Liver (tissue), 9 donors: ENCODE results near the gene NAV2. TPM values are rescaled to one million over a fixed set of nuclear protein-coding genes. Genes with fewer than 3 reads are reported as not detected.

ENCODE experiments used
- DNase-seq: peaks from one replicate; pipeline ENCODE4 v3.0.0-alpha.2; 2017; ENCODE audit warnings: low spot score
- H3K27ac ChIP-seq, 2 donors: one replicate each; pipeline ENCODE4 v1.7.0; 2013; ENCODE audit warnings: inconsistent platforms in 2 of 2, low read length in 2 of 2, control low read depth in 1 of 2, low read depth in 1 of 2, mild to moderate bottlenecking in 1 of 2
- H3K27me3 ChIP-seq, 4 donors: one replicate each; pipeline versions ENCODE4 v1.6.1 to v1.7.0; 2013; ENCODE audit warnings: low read length in 3 of 4, inconsistent platforms in 1 of 4, mild to moderate bottlenecking in 1 of 4, moderate library complexity in 1 of 4; ENCODE audit not compliant: control insufficient read depth in 4 of 4, insufficient read depth in 4 of 4
- H3K36me3 ChIP-seq, 4 donors: one replicate each; pipeline versions ENCODE4 v1.6.1 to v1.7.0; 2013; ENCODE audit warnings: low read length in 3 of 4, mild to moderate bottlenecking in 3 of 4, low read depth in 1 of 4, moderate library complexity in 1 of 4; ENCODE audit not compliant: control insufficient read depth in 4 of 4, insufficient read depth in 3 of 4
- H3K4me1 ChIP-seq, 4 donors: one replicate each; pipeline versions ENCODE4 v1.6.1 to v1.7.0; 2013; ENCODE audit warnings: low read length in 3 of 4, mild to moderate bottlenecking in 3 of 4, moderate library complexity in 1 of 4; ENCODE audit not compliant: control insufficient read depth in 4 of 4, insufficient read depth in 4 of 4
- H3K4me3 ChIP-seq, 3 donors: one replicate each; pipeline versions ENCODE4 v1.6.1 to v1.7.0; 2013; ENCODE audit warnings: low read length in 3 of 3, control low read depth in 1 of 3, low read depth in 1 of 3, mild to moderate bottlenecking in 1 of 3
- H3K9ac ChIP-seq, 2 donors: one replicate each; pipeline ENCODE4 v1.7.0; 2013; ENCODE audit warnings: low read length in 2 of 2, mild to moderate bottlenecking in 2 of 2, moderate library complexity in 2 of 2, control low read depth in 1 of 2, low read depth in 1 of 2
- H3K9me3 ChIP-seq, 4 donors: one replicate each; pipeline versions ENCODE4 v1.6.1 to v1.7.0; 2013; ENCODE audit warnings: low read length in 3 of 4; ENCODE audit not compliant: control insufficient read depth in 4 of 4
- ATF3 ChIP-seq: IDR thresholded peaks from 2 replicates; pipeline ENCODE4 v1.6.1; 2016; ENCODE audit warnings: antibody characterized with exemption
- EGR1 ChIP-seq, 2 donors: IDR thresholded peaks; 2 replicates each; pipeline ENCODE4 v1.6.1; 2016 to 2018; ENCODE audit warnings: antibody characterized with exemption in 2 of 2, low read depth in 2 of 2
- FOXA1 ChIP-seq: IDR thresholded peaks from 2 replicates; pipeline ENCODE4 v1.6.1; 2016; ENCODE audit warnings: antibody characterized with exemption
- FOXA2 ChIP-seq: IDR thresholded peaks from 2 replicates; pipeline ENCODE4 v1.6.1; 2016; ENCODE audit warnings: antibody characterized with exemption
- GABPA ChIP-seq, 2 donors: IDR thresholded peaks in 1 of 2; conservative IDR thresholded peaks in 1 of 2; 2 replicates each; pipeline ENCODE4 v1.6.1; 2016; ENCODE audit warnings: antibody characterized with exemption in 2 of 2, mild to moderate bottlenecking in 1 of 2, moderate library complexity in 1 of 2
- HNF4A ChIP-seq, 2 donors: conservative IDR thresholded peaks; 2 replicates each; pipeline ENCODE4 v1.6.1; 2016; ENCODE audit warnings: antibody characterized with exemption in 2 of 2, mild to moderate bottlenecking in 2 of 2
- JUND ChIP-seq, 2 donors: IDR thresholded peaks; 2 replicates each; pipeline ENCODE4 v1.6.1; 2016; ENCODE audit warnings: antibody characterized with exemption in 2 of 2
- NR2F2 ChIP-seq: IDR thresholded peaks from 2 replicates; pipeline ENCODE4 v1.6.1; 2016; ENCODE audit warnings: antibody characterized with exemption
- RAD21 ChIP-seq, 2 donors: IDR thresholded peaks; 2 replicates each; pipeline ENCODE4 v1.6.1; 2016; ENCODE audit warnings: antibody characterized with exemption in 2 of 2, mild to moderate bottlenecking in 2 of 2
- RXRA ChIP-seq, 2 donors: IDR thresholded peaks; 2 replicates each; pipeline ENCODE4 v1.6.1; 2017 to 2018; ENCODE audit warnings: antibody characterized with exemption in 2 of 2, mild to moderate bottlenecking in 1 of 2
- SP1 ChIP-seq: IDR thresholded peaks from 2 replicates; pipeline ENCODE4 v1.6.1; 2018; ENCODE audit warnings: antibody characterized with exemption, mild to moderate bottlenecking
- TAF1 ChIP-seq: conservative IDR thresholded peaks from 2 replicates; pipeline ENCODE4 v1.6.1; 2016; ENCODE audit warnings: antibody characterized with exemption, mild to moderate bottlenecking
- YY1 ChIP-seq: IDR thresholded peaks from 2 replicates; pipeline ENCODE4 v1.6.1; 2016; ENCODE audit warnings: antibody characterized with exemption, mild to moderate bottlenecking
- WGBS: extraction: QIAGEN DNeasy Blood & Tissue Kit; methylation state at CpG from one replicate; pipeline ENCODE4 v1.1.7; 2013; 5-methylcytosine and 5-hydroxymethylcytosine counted together
- polyA plus RNA-seq, 2 donors: library from polyadenylated mRNA; stranded (reverse) in 1 of 2; unstranded in 1 of 2; fragments of 200-250 nt in 1 of 2; fragments of >200 nt in 1 of 2; fragmentation: Nextera tagmentation in 1 of 2; extraction: Ambion mirVana in 1 of 2; gene quantifications; one replicate each; pipeline versions ENCODE4 v1.2.1 to v1.2.3, GENCODE V29; 2013 to 2015
- total RNA-seq, 2 donors: library from RNA; depleted of rRNA; stranded (reverse); fragments of >200 nt; gene quantifications; one replicate each; pipeline ENCODE4 v1.2.3, GENCODE V29; 2014
- TF ChIP-seq, protein P1 (sequence below): fragments of 150-350 bp; IDR thresholded peaks from 2 replicates; pipeline ENCODE4 v1.5.1; 2017; ENCODE audit warnings: improper control_type of control experiment, low read depth, low read length; ENCODE audit not compliant: missing input control
- TF ChIP-seq, protein P2 (sequence below): IDR thresholded peaks from 2 replicates; pipeline ENCODE4 v1.6.1; 2016; ENCODE audit warnings: antibody characterized with exemption, mild to moderate bottlenecking
- TF ChIP-seq, protein P3 (sequence below): IDR thresholded peaks from 2 replicates; pipeline ENCODE4 v1.6.1; 2016; ENCODE audit warnings: antibody characterized with exemption
- donor health status: healthy.
- donor health status: healthy.
- donor health status: healthy.
- donor health status: healthy.
- donor health status: healthy.

The NAV2 gene
- total and polyA plus RNA-seq, 4 donors: 6.3 to 20.5 (median 11.6) TPM

DNA sequence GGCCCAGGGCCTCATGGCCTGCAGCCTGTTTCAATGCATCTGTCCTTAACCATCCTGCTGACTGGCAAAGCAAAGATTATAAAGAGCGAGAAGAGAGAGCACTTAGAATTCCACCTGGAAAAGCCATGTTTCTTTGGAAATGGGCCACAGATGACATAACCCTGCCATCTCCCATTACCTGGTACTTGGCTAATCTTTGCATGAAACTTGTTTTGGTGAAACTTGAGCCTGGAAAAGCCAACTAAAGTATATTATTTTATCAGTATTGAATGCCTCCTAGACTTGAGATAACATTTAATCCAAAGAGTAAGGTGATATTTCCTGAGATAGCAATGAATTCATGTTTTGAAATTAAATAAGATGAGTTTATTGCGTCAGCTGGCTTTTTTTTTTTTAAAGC, 72.6 kb downstream of the NAV2 start:
- no peak overlapping the region for H3K9ac ChIP-seq
- no peaks in the 10 kb centered on the region for H3K36me3 ChIP-seq
- peaks cover 2 to 7% (median 5%) of the 10 kb centered on the region in 4 donors for H3K4me1 ChIP-seq
- no peaks in the 10 kb centered on the region for H3K27me3 ChIP-seq
- DNase-seq: no peak
- TF ChIP-seq EGR1 (IDR thresholded peaks at IDR 0.05; ENCODE audit: low read depth in 2 of 2) (no peak), YY1 (no peak), RAD21 (IDR thresholded peaks at IDR 0.05) (no peak), TAF1 (no peak), GABPA (IDR thresholded peaks at IDR 0.05 in 1 of 2, conservative IDR thresholded peaks at IDR 0.05 in 1 of 2) (no peak), NR2F2 (no peak), JUND (IDR thresholded peaks at IDR 0.05) (no peak), RXRA (IDR thresholded peaks at IDR 0.05) (no peak), SP1 (no peak), FOXA2 (no peak), HNF4A (conservative IDR thresholded peaks at IDR 0.05) (no peak), FOXA1 (no peak), ATF3 (no peak)
- TF ChIP-seq, protein P1, sequence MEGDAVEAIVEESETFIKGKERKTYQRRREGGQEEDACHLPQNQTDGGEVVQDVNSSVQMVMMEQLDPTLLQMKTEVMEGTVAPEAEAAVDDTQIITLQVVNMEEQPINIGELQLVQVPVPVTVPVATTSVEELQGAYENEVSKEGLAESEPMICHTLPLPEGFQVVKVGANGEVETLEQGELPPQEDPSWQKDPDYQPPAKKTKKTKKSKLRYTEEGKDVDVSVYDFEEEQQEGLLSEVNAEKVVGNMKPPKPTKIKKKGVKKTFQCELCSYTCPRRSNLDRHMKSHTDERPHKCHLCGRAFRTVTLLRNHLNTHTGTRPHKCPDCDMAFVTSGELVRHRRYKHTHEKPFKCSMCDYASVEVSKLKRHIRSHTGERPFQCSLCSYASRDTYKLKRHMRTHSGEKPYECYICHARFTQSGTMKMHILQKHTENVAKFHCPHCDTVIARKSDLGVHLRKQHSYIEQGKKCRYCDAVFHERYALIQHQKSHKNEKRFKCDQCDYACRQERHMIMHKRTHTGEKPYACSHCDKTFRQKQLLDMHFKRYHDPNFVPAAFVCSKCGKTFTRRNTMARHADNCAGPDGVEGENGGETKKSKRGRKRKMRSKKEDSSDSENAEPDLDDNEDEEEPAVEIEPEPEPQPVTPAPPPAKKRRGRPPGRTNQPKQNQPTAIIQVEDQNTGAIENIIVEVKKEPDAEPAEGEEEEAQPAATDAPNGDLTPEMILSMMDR: no peak
- TF ChIP-seq, protein P2, sequence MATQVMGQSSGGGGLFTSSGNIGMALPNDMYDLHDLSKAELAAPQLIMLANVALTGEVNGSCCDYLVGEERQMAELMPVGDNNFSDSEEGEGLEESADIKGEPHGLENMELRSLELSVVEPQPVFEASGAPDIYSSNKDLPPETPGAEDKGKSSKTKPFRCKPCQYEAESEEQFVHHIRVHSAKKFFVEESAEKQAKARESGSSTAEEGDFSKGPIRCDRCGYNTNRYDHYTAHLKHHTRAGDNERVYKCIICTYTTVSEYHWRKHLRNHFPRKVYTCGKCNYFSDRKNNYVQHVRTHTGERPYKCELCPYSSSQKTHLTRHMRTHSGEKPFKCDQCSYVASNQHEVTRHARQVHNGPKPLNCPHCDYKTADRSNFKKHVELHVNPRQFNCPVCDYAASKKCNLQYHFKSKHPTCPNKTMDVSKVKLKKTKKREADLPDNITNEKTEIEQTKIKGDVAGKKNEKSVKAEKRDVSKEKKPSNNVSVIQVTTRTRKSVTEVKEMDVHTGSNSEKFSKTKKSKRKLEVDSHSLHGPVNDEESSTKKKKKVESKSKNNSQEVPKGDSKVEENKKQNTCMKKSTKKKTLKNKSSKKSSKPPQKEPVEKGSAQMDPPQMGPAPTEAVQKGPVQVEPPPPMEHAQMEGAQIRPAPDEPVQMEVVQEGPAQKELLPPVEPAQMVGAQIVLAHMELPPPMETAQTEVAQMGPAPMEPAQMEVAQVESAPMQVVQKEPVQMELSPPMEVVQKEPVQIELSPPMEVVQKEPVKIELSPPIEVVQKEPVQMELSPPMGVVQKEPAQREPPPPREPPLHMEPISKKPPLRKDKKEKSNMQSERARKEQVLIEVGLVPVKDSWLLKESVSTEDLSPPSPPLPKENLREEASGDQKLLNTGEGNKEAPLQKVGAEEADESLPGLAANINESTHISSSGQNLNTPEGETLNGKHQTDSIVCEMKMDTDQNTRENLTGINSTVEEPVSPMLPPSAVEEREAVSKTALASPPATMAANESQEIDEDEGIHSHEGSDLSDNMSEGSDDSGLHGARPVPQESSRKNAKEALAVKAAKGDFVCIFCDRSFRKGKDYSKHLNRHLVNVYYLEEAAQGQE: no peak
- TF ChIP-seq, protein P3, sequence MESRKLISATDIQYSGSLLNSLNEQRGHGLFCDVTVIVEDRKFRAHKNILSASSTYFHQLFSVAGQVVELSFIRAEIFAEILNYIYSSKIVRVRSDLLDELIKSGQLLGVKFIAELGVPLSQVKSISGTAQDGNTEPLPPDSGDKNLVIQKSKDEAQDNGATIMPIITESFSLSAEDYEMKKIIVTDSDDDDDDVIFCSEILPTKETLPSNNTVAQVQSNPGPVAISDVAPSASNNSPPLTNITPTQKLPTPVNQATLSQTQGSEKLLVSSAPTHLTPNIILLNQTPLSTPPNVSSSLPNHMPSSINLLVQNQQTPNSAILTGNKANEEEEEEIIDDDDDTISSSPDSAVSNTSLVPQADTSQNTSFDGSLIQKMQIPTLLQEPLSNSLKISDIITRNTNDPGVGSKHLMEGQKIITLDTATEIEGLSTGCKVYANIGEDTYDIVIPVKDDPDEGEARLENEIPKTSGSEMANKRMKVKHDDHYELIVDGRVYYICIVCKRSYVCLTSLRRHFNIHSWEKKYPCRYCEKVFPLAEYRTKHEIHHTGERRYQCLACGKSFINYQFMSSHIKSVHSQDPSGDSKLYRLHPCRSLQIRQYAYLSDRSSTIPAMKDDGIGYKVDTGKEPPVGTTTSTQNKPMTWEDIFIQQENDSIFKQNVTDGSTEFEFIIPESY: no peak
- 87% methylated on average over 2 of the region's 2 CpGs for WGBS
- no peaks in the 10 kb centered on the region for H3K9me3 ChIP-seq
- no peak overlapping the region for H3K27ac ChIP-seq
- H3K4me3 ChIP-seq: no peak overlapping the region

GRCh38 chr11:19786644-19787043, 74.0 kb downstream of the NAV2 start:
- whole genome bisulfite sequencing: 86% methylated on average over 2 of the region's 2 CpGs
- H3K4me1 ChIP-seq: peaks cover 4 to 20% (median 15%) of the 10 kb centered on the region in 4 donors
- no peaks in the 10 kb centered on the region for H3K9me3 ChIP-seq
- no peak for DNase-seq
- H3K9ac ChIP-seq: no peak overlapping the region
- H3K27me3 ChIP-seq: no peaks in the 10 kb centered on the region
- H3K4me3 ChIP-seq: no peak overlapping the region
- H3K36me3 ChIP-seq: no peaks in the 10 kb centered on the region
- H3K27ac ChIP-seq: no peak overlapping the region
- TF ChIP-seq RAD21 (IDR thresholded peaks at IDR 0.05) (no peak), SP1 (no peak), EGR1 (IDR thresholded peaks at IDR 0.05; ENCODE audit: low read depth in 2 of 2) (no peak), HNF4A (conservative IDR thresholded peaks at IDR 0.05) (no peak), NR2F2 (no peak)
- TF ChIP-seq, protein P3: no peak
- TF ChIP-seq, protein P2: no peak
- TF ChIP-seq, protein P1: no peak
